Hepatic stellate cell (primary cell): ENCODE measurements around the gene IFIT3.
A peak's percentile ranks its signal among the peaks of the same experiment; 100 is the strongest.
"Not testable (repeated sequence)": the region's sequence is repeated elsewhere in the genome, so short reads cannot be mapped to it uniquely, and the experiment has no call there.

ENCODE experiments used
- DNase-seq: peaks from one replicate; pipeline ENCODE4 v3.0.0; 2011; ENCODE audit warnings: low spot score

Gene IFIT3

GRCh38 chr10:89304446-89304845, 23.4 kb upstream of the IFIT3 start:
- DNase-seq: no peak

- no peak for DNase-seq
These were observed 22.9 kb upstream of the IFIT3 start for GRCh38 chr10:89304925-89305324.

- DNase-seq: no peak
These were observed 21.9 kb upstream of the IFIT3 start for GRCh38 chr10:89305766-89306433.

- no peak for DNase-seq
These were observed 21.1 kb upstream of the IFIT3 start for GRCh38 chr10:89306434-89307268.

GRCh38 chr10:89307269-89307577, 20.6 kb upstream of the IFIT3 start:
- no peak for DNase-seq

DNA sequence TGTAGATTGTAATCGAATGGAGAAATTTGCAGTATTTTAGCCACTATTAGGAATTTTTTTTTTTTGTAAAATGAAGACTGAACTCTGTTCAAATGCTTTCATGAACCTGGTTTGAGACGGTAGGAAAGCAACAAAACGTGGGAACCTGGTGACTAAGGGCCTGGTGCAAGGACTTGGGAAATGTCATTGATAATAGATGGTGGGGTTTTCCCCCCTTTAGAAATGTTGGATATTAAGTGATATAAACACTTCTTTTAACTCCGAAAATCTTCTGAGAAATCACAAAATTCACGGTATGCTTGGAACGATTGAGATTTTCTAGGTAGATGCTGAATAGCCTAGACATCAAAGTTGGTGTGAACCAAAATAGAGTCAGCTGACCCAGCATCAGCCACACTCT, 19.5 kb upstream of the IFIT3 start:
- DNase-seq: no peak

DNA sequence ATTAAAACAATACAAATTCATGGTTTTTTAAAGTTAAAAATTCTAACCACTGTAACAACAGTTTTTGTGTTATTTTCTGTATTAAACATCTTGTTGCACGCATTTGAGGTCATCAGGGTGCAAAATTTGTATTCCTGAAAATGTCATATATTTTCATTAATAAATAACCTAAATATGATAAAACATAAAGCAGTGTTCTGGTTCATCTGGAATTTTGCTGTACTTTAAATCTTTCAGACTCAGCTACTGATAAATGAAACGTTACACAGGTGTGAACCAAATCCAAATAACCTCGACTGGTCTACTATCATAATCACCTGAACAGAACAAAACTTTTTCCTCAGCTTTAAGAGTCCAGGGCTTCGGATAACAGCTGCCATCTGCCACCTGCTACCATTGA, 19.1 kb upstream of the IFIT3 start:
- no peak for DNase-seq

GRCh38 chr10:89309156-89310055, 18.4 kb upstream of the IFIT3 start:
- DNase-seq: no peak

DNA sequence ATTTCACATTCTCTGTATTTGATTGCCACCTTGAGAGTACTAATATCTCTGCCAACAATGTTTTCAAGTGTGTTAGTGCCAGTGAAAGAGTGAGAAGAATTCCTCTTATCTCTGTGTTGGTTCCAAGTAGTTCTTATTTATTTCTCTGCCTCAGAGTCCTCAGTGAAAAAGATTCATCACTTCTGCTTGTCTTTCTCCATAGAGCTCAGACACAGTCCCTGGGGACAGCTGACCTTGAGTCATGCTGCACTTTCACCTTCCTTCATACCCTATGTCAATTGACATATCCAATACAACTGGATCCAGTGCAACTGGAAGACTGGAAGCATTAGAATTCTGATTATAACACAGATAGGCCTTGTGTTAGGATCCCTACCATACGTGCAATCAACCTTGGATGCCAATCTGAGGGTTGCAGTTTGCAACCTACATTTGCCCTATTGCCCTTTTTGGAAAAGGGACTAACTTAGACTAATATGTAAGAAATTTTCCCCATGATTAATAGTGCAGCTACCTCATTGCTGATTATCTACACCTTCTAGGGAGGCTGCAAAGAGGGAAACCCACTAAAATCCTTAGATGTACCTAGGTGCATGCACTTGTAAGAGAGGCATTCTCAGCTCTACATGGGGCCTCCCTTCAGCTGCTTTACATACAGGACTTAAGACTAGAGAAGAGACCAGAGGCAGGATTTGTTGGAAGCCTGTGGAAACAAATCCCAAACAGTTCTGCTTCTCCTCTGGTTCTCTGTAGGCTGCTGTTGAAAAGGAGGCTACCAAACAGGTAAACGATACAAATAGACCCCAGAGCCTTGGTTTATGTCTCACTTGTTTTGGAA, 17.5 kb upstream of the IFIT3 start:
- no peak for DNase-seq

DNA sequence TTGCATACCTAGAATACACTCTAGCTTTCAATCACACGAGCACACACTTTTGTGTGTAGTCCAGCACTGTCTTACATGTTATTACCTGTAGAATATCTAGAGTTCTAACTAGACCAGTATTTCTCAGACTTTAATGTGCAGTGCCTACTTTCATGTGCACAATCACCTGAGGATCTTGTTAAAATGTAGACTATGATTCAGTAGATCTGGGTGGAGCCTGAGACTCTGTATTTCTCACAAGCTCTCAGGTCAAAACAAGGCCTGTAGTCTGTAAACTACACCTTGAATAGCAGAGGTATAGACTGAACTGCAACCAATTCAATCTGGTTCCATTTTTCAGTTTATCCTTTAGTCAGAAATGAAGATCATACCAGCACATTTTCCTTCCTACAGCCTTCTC, 14.8 kb upstream of the IFIT3 start:
- no peak for DNase-seq

GRCh38 chr10:89314676-89315075, 13.1 kb upstream of the IFIT3 start:
- DNase-seq: no peak

GRCh38 chr10:89318047-89318446, 9.8 kb upstream of the IFIT3 start:
- not testable (repeated sequence) for DNase-seq

DNA sequence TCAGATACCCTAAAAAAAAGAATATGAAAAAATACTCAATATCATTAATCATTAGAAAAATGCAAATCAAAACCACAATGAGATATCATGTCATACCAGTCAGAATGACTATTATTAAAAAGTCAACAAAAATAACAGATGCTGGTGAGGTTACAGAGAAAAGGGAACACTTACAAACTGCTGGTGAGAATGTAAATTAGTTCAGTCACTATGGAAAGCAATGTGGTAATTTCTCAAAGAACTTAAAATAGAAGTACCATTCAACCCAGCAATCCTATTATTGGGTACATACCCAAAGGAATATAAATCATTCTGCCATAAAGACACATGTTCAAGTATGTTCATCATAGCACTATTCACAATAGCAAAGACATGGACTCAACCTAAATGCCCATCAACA, 2.7 kb upstream of the IFIT3 start:
- DNase-seq: not testable (repeated sequence)

DNA sequence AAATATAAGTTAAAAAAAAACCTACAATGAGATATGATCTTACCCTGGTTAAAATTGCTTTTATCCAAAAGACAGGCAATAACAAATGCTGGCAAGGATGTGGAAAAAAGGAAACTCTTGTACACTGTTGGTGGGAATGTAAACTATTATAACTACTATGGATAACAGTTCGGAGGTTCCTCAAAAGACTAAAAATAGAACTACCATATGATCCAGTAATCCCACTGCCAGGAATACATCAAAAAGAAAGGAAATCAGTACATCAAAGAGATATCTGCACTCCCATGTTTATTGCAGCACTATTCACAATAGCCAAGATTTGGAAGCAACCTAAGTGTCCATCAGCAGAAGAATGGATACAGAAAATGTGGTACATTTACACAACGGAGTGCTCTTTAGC, 1.9 kb upstream of the IFIT3 start:
- DNase-seq: not testable (repeated sequence)

DNA sequence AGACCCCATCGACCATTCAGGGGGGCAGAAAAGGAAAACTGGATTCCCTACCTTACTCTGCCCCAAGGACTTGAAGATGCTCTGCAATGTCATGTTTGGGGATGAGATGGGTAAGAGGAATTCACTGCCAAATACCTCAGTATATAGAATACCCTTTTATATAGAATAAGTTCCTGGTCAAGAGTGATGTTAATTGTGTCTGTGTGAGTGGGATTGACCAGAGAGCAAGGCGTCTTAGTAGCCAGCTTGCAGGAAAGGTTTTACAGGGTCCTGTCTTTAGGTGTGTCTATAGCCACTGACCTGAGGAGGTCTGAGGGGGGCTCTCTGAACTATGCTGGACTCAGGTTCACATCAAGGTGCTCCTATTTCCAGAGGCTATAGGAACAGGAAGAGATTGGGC, 1.4 kb downstream of the IFIT3 start:
- DNase-seq: no peak

DNA sequence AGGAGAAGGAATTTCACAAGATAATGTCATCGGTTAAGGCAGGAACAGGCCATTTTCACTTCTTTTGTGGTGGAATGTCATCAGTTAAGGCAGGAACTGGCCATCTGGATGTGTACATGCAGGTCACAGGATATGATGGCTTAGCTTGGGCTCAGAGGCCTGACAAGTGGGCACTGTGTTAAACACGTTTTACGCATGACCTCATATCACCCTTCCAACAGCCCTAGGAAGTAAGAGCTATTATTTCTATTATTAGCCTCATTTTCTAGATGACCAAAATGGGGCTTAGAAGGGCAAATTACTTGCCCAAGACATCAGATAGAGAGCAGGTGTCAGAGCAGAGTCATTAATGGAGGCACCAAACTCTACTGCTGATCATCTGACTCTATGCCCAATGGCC, 2.2 kb downstream of the IFIT3 start:
- DNase-seq: not testable (repeated sequence)

- no peak for DNase-seq
These were observed 2.9 kb downstream of the IFIT3 start for GRCh38 chr10:89330537-89331212.

GRCh38 chr10:89331487-89332122, 3.8 kb downstream of the IFIT3 start:
- not testable (repeated sequence) for DNase-seq

- peak; percentile 53 for DNase-seq
These were observed 4.4 kb downstream of the IFIT3 start for GRCh38 chr10:89332123-89332633.

- DNase-seq: no peak
These were observed 7.4 kb downstream of the IFIT3 start for GRCh38 chr10:89335226-89335625.

DNA sequence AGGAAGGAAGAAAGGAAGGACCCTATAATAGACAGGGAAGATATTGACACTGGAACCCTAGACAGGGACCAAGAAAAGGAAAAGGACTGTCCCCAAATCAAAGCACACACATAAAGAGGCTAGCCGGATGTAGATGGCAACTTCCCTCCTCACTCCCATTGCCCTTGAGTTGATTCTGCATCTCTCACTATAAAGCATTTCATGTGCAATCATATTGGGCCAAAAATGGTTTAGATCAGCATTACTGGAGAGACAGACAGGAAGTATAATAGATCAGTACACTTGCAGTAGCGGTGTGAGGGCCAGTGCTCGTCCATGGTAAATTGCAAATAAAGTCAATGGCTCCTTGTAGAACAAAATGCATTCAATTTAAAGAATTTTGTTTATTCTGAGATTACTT, 8.4 kb downstream of the IFIT3 start:
- DNase-seq: no peak
